ENCODE results near the gene ADAMTS12.

DNA sequence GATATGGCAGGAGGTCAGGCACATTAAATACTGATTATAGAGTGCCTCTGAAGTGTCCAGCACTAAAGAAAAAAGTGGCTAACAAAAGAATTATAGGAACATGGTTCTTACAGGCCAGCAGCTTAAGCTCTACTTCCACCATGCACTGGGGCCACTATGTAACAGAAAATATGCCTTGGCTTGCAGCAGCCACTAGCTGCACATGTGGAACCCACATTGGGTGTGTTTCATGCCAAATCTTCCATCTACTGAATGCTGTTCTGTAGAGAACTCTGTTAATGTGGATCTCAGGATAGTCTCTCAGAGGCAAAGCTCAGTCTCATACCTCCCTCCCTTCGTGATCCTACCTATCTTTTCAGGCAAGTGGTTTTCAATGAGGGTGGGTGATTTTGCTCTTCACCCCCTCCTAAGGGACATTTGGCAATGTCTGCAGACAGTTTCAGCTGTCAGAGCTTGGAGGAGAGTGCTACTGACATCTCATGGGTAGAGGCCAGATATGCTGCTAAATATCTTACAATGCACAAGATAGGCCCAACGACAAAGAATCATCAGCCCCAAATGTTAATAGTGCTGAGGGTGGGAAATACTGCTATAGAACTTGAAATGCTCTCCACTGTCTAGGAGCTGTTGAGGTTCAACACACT, 232.1 kb downstream of the ADAMTS12 start:
- TF ChIP-seq GATA2 (IDR thresholded peaks at IDR 0.05; ENCODE audit: low read depth, low read length) (no peak), GATA3 (IDR thresholded peaks at IDR 0.05; ENCODE audit: low read depth, low read length) (no peak)

Measured in SH-SY5Y (cell line).